Right lobe of liver (tissue), 6 donors: Measurements from ENCODE around the gene CHFR. TPM values are rescaled to one million over a fixed set of nuclear protein-coding genes. Genes with fewer than 3 reads are reported as not detected.

ENCODE experiments used
- ATAC-seq, 4 donors: fragments of 200-7000 bp; cut with Tn5 transposase; one replicate each; pipeline ENCODE4 v1.9.1; 2020; ENCODE audit warnings: mild to moderate bottlenecking in 4 of 4, moderate library complexity in 4 of 4
- DNase-seq, 3 donors: peaks; one replicate each; pipeline ENCODE4 v3.0.0-alpha.2; 2020
- H3K27ac ChIP-seq, 3 donors: fragments of 200-600 bp; one replicate each; pipeline ENCODE4 v1.8.0; 2022
- H3K27me3 ChIP-seq, 2 donors: fragments of 200-600 bp; one replicate each; pipeline ENCODE4 v1.8.0; 2022
- H3K36me3 ChIP-seq, 4 donors: fragments of 200-600 bp; sonication (generic) in 1 of 4; one replicate each; pipeline versions ENCODE4 v1.5.1 to v1.8.0; 2017 to 2022; ENCODE audit warnings: control low read depth in 1 of 4
- H3K4me1 ChIP-seq, 4 donors: fragments of 200-600 bp; sonication (generic) in 1 of 4; one replicate each; pipeline versions ENCODE4 v1.5.1 to v1.8.0; 2017 to 2022; ENCODE audit warnings: control low read depth in 1 of 4
- H3K4me3 ChIP-seq, 3 donors: fragments of 200-600 bp; one replicate each; pipeline ENCODE4 v1.8.0; 2022
- H3K9me3 ChIP-seq, 4 donors: fragments of 200-600 bp; sonication (generic) in 1 of 4; one replicate each; pipeline versions ENCODE4 v1.5.1 to v1.8.0; 2017 to 2022; ENCODE audit warnings: control low read depth in 1 of 4
- CTCF ChIP-seq, 4 donors: fragments of 200-600 bp in 3 of 4; fragments of 450-650 bp in 1 of 4; IDR thresholded peaks; one replicate each; pipeline versions ENCODE4 v1.5.1 to v1.8.0; 2016 to 2022; ENCODE audit warnings: antibody characterized with exemption in 4 of 4, mild to moderate bottlenecking in 2 of 4
- POLR2A ChIP-seq: fragments of 450-650 bp; IDR thresholded peaks from one replicate; pipeline ENCODE4 v1.6.1; 2017; ENCODE audit warnings: antibody characterized with exemption, mild to moderate bottlenecking
- WGBS: methylation state at CpG from one replicate; pipeline ENCODE4 v1.1.6; 2018; ENCODE audit warnings: low coverage, low lambda C conversion rate; ENCODE audit not compliant: insufficient coverage; ENCODE audit errors: missing lambda C conversion rate; 5-methylcytosine and 5-hydroxymethylcytosine counted together
- intact Hi-C, 2 donors: fragments of 100-400 bp; cut with DNase I; formaldehyde crosslinking; loops; one replicate each; pipeline versions ENCODE4 v1.11.2 to v1.14.1; 2022
- total RNA-seq, 6 experiments: library from RNA; depleted of rRNA in 2 of 6; stranded (reverse); fragments of >200 nt in 2 of 6; fragmentation: NEBNext Ultra II Directional in 3 of 6; extraction: Animal tissue kit (Norgen Biotek cat#: 25700) in 3 of 6; gene quantifications; one replicate each; pipeline versions ENCODE4 v1.1.0 to v1.2.4, GENCODE V29; 2016 to 2023
- donor health status: DM: no; HTN: yes; CAD: no.
- donor health status: DM: no; HTN: no; CAD: no.
- donor health status: DM: no; HTN: no; CAD: no.
- donor health status: DM: no; HTN: yes; CAD: no.
- donor health status: DM: no; HTN: yes; CAD: no.

CHFR gene
- total RNA-seq, 6 experiments from 2014 or later, result 11.0 to 20.4 (median 13.5) TPM

- TF ChIP-seq POLR2A (no peak), CTCF (IDR thresholded peaks at IDR 0.05) (no peak)
- Histone ChIP-seq H3K27ac (no peak overlapping the region), H3K36me3 (peaks cover 0 to 44% (median 30%) of the 10 kb centered on the region in 4 donors), H3K27me3 (no peaks in the 10 kb centered on the region), H3K4me1 (no peaks in the 10 kb centered on the region), H3K4me3 (no peak overlapping the region), H3K9me3 (no peaks in the 10 kb centered on the region)
- WGBS, result 100% methylated on average over 3 of the region's 12 CpGs
- DNase-seq (no peak), ATAC-seq (no peak)
- intact Hi-C loops, result no loop called here
Observed at GRCh38 chr12:132872975-132873421, 14.4 kb downstream of the CHFR start.

GRCh38 chr12:132872073-132872855 lies 15.1 kb downstream of the CHFR start:
- no peak for ATAC-seq
- 93% methylated on average over 12 of the region's 21 CpGs for WGBS

GRCh38 chr12:132869551-132869950 lies 17.9 kb downstream of the CHFR start:
- Histone ChIP-seq H3K27me3 (no peaks in the 10 kb centered on the region), H3K27ac (no peak overlapping the region), H3K36me3 (peaks cover 0 to 28% (median 22%) of the 10 kb centered on the region in 4 donors), H3K9me3 (no peaks in the 10 kb centered on the region), H3K4me3 (no peak overlapping the region), H3K4me1 (no peaks in the 10 kb centered on the region)
- 86% methylated on average over 12 of the region's 14 CpGs for WGBS
- no peak for TF ChIP-seq CTCF (IDR thresholded peaks at IDR 0.05)
- no peak for TF ChIP-seq POLR2A
- DNase-seq, result no peak
- no peak for ATAC-seq
- intact Hi-C loops, result no loop called here

More at GRCh38 chr12:132872073-132872855, 15.1 kb downstream of the CHFR start:
- peaks cover 0 to 46% (median 31%) of the 10 kb centered on the region in 4 donors for H3K36me3 ChIP-seq
- no peak for TF ChIP-seq POLR2A
- TF ChIP-seq CTCF (IDR thresholded peaks at IDR 0.05), result no peak
- no peaks in the 10 kb centered on the region for H3K27me3 ChIP-seq
- no peaks in the 10 kb centered on the region for H3K9me3 ChIP-seq
- no peak for DNase-seq
- no peak overlapping the region for H3K4me3 ChIP-seq
- H3K27ac ChIP-seq, result no peak overlapping the region
- H3K4me1 ChIP-seq, result no peaks in the 10 kb centered on the region
- intact Hi-C loops, result no loop called here

- 54% methylated on average over 14 of the region's 14 CpGs for WGBS
- H3K4me3 ChIP-seq, result no peak overlapping the region
- H3K9me3 ChIP-seq, result no peaks in the 10 kb centered on the region
- H3K27me3 ChIP-seq, result no peaks in the 10 kb centered on the region
- ATAC-seq (no peak), DNase-seq (no peak)
- TF ChIP-seq POLR2A (no peak), CTCF (IDR thresholded peaks at IDR 0.05) (no peak)
- H3K4me1 ChIP-seq, result no peaks in the 10 kb centered on the region
- H3K36me3 ChIP-seq, result peaks cover 0 to 27% (median 17%) of the 10 kb centered on the region in 4 donors
- intact Hi-C loops, result no loop called here
- H3K27ac ChIP-seq, result no peak overlapping the region
Observed at GRCh38 chr12:132866251-132866828, 21.1 kb downstream of the CHFR start.
